IgD-negative memory B cell (primary cell): ENCODE measurements around the gene SORBS2. TPM values are rescaled to one million over a fixed set of nuclear protein-coding genes. Genes with fewer than 3 reads are reported as not detected.

Experiments used
- H3K27ac Mint-ChIP-seq, 3 donors: one replicate each; pipeline ENCODE4 v1.8.0; 2020 to 2022; ENCODE audit warnings: mild to moderate bottlenecking in 3 of 3, mixed read lengths in 3 of 3, moderate library complexity in 1 of 3
- H3K27me3 Mint-ChIP-seq: one replicate; pipeline ENCODE4 v1.8.0; 2021; ENCODE audit warnings: mixed read lengths
- H3K36me3 Mint-ChIP-seq: one replicate; pipeline ENCODE4 v1.8.0; 2020; ENCODE audit warnings: mild to moderate bottlenecking, mixed read lengths
- H3K4me1 Mint-ChIP-seq, 3 donors: one replicate each; pipeline ENCODE4 v1.8.0; 2020 to 2022; ENCODE audit warnings: mixed read lengths in 3 of 3, mild to moderate bottlenecking in 1 of 3
- H3K4me3 Mint-ChIP-seq, 4 donors: one replicate each; pipeline ENCODE4 v1.8.0; 2020 to 2022; ENCODE audit warnings: mild to moderate bottlenecking in 4 of 4, mixed read lengths in 4 of 4, moderate library complexity in 3 of 4
- H3K9me3 Mint-ChIP-seq, 3 donors: one replicate each; pipeline ENCODE4 v1.8.0; 2020 to 2021; ENCODE audit warnings: mixed read lengths in 3 of 3, mild to moderate bottlenecking in 1 of 3
- polyA plus RNA-seq: library from polyadenylated mRNA; unstranded; fragments of 300-500 nt; fragmentation: Illumina TruSeq; gene quantifications from one replicate; pipeline ENCODE4 v1.2.3, GENCODE V29; 2021

SORBS2 gene
- polyA plus RNA-seq, 1 donor from 2014 or later, result not detected

DNA sequence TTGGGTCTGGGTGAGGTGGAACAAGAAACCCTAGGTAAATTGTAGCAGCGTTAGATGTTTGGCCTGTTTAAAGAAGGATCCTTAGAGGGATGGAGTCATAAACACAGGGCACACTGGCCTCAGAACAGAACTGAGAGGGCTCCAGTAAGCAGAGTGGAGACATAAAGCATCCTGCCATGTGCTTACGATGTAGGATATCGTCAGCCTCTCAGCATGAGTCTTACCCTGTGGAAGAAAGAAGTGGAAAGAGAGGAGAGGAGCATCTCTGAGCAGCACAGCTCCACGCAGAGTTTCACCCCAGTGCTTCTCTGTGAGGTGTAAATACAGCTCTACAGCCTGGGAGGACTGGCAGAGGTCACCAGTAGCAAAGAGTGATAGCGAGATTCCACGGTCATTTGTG is 27.8 kb upstream of the SORBS2 start:
- Mint-ChIP-seq H3K9me3 (peaks cover 0 to 6% (median 0%) of the 10 kb centered on the region in 3 donors), H3K4me1 (no peaks in the 10 kb centered on the region), H3K27ac (no peak overlapping the region), H3K4me3 (no peak overlapping the region), H3K36me3 (peaks cover 2% of the 10 kb centered on the region), H3K27me3 (no peaks in the 10 kb centered on the region)

DNA sequence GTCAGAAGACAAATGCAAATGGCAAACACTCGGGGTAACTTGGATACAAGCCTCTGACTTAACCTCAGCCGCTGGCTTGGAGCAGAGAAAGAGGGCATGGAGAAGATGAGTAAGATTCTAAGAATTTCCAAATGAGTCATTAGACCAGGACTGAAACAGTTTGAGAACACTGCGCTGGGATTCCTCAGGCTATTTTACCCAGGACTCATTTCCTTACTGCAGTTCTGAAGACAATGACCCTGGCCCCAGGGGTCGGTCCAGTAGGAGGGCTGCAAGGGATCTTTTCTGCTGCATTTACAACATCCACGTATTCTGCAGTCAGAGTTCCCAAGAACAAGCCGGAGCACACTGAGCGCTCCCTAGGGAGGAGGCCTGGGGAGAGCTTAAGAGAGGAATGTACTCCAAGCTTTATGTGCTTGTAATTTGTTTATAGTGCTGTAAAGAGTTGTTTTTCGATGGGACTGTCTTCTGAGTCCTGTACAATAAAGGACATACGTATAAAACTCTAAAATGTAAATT is 27.3 kb upstream of the SORBS2 start:
- no peaks in the 10 kb centered on the region for H3K4me1 Mint-ChIP-seq
- peaks cover under 1% of the 10 kb centered on the region for H3K27me3 Mint-ChIP-seq
- H3K4me3 Mint-ChIP-seq, result no peak overlapping the region
- no peak overlapping the region for H3K27ac Mint-ChIP-seq
- H3K9me3 Mint-ChIP-seq, result peaks cover 0 to 2% (median 0%) of the 10 kb centered on the region in 3 donors
- peaks cover 2% of the 10 kb centered on the region for H3K36me3 Mint-ChIP-seq

DNA sequence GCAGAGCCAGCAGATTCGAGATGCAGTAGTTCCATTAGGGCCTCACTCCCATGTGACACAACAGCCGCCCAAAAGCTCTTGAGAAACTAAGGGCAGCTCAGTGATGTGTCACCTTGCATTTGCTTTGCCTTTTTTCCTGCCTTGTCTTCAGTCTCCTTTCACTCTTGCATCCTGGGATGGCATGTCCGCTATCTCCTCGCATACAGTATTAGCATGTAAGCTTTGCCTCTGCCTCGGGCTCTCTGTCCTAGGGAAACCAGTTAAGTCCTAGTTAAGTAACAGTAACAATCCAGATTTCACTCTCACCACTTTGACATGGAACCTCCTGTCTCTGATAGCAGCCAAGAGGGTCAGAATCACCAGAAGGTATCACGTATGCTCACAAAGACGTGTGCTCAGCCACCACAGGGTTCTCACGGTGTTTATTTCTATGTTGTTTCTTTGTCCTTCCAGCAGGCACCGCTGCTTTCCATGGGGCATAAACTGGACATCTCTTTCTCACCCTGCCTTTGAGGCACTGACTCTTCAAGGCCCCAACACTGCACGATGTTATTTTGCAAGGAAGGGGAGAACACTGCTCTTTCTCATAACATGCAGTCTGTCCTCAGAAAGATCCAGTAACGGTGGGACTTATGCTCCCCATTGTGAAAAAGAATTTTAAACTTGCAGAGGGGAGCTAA is 26.7 kb upstream of the SORBS2 start:
- peaks cover 3% of the 10 kb centered on the region for H3K27me3 Mint-ChIP-seq
- H3K36me3 Mint-ChIP-seq, result peaks cover 2% of the 10 kb centered on the region
- no peak overlapping the region for H3K27ac Mint-ChIP-seq
- H3K4me3 Mint-ChIP-seq, result no peak overlapping the region
- no peaks in the 10 kb centered on the region for H3K9me3 Mint-ChIP-seq
- no peaks in the 10 kb centered on the region for H3K4me1 Mint-ChIP-seq

DNA sequence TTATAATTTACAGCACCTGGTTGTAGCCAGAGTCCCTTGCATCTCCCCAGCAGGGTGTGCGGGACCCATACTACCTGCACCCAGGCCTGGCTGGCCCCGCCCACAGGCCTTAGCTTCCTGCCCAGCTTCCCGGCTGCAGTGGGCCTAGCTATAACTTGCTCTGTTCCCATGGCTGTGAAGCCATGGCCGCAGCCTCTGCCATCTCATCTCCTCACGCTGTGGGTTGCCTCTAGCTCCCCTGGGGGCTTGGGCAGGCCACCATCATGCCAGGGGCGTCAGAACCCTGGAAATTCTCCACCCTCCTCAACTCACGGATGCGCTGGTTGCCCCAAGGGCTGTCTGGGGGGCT is 26.1 kb upstream of the SORBS2 start:
- Mint-ChIP-seq H3K4me3 (no peak overlapping the region), H3K4me1 (no peaks in the 10 kb centered on the region), H3K36me3 (peaks cover 2% of the 10 kb centered on the region), H3K27me3 (peaks cover 5% of the 10 kb centered on the region), H3K9me3 (no peaks in the 10 kb centered on the region), H3K27ac (no peak overlapping the region)

DNA sequence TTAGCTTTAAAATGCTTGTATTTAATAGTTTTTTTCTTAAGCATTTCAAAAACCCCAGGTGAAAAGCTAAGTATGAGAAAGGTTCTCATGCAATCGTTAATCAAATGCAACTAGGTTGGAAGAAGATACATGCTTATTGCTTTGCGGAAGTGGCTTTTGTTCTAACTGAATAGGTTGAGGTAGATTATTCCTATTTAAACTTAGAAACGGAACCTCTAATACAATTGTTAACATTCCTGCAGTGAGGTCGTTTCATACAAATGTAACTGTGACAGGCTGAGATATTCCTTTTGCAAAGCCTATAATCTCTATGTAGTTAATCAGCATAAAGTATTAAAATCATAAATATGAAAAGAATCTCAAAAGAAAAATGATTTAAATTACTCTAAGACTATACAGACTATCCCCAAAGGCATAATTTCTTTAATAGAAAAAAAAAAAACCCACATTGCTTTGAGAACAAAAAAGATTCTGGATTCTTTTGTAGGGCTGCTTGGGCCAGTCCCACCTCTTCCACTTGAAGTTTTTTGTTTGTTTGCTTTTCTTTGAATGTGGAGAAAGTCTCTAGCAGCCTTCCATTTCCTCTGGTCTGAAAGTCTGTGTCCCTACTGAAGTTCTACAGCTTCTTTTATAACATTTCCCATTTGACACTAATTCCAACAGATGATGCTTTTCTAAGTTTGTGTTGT is 25.6 kb upstream of the SORBS2 start:
- H3K4me3 Mint-ChIP-seq, result no peak overlapping the region
- H3K9me3 Mint-ChIP-seq, result no peaks in the 10 kb centered on the region
- peaks cover 2% of the 10 kb centered on the region for H3K36me3 Mint-ChIP-seq
- H3K27me3 Mint-ChIP-seq, result peaks cover 10% of the 10 kb centered on the region
- no peak overlapping the region for H3K27ac Mint-ChIP-seq
- H3K4me1 Mint-ChIP-seq, result no peaks in the 10 kb centered on the region

DNA sequence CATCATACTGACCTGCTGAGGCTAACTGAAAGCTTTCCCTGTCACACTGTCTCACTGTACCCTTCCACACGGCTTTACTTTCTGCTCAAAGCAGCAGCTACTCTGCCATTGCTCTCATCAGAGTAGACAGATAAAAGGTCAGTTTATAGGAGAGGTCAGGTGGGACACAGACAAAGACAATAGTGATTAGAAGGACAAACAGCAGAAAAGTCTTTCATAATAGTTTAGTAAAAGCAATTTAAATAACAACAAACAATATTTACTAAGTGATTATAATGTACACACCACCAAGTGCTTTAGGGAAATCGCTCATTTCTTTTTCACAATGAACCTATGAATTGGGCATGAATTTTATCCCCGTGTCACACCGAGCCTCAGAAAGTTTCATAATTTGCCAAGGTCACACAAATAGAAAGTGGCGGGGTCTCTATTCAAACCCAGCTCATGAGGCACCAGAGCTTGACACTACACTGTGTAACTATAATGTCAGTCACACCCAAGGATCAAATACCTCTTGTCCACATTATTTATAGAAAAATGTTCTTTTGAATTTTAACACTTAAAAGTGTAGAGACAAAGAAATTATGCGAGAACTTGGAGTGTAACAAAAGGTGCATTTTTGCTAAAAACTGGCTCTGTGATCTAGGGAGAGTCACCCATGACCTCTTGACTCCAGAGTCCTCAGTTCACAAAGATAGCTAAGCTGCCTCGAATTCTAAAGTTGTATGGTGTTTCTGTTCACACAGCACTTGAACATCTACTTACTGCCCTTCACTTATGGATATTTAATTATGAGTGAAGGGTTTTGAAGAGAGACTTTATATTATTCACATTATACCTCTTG is 24.5 kb upstream of the SORBS2 start:
- Mint-ChIP-seq H3K9me3 (no peaks in the 10 kb centered on the region), H3K4me1 (no peaks in the 10 kb centered on the region), H3K27ac (no peak overlapping the region), H3K27me3 (peaks cover 10% of the 10 kb centered on the region), H3K4me3 (no peak overlapping the region), H3K36me3 (no peaks in the 10 kb centered on the region)

DNA sequence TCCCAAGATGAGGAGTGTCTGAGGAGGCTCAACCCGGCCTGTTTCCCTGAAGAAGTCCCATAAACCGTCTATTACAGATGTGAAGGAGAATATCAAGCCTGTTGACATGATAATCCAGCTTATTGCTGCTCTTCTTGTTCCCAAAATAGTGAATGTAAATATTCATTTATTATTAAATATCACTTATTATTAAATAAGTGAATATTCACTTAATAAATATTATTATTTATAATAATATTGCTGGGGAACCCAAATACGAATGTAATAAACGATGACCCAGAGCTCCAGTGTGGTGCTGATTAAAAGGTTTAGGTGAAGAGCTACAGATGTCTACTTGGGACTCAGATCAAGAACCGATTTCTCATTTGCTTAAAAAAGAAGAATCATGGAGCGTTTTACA is 23.8 kb upstream of the SORBS2 start:
- no peaks in the 10 kb centered on the region for H3K9me3 Mint-ChIP-seq

DNA sequence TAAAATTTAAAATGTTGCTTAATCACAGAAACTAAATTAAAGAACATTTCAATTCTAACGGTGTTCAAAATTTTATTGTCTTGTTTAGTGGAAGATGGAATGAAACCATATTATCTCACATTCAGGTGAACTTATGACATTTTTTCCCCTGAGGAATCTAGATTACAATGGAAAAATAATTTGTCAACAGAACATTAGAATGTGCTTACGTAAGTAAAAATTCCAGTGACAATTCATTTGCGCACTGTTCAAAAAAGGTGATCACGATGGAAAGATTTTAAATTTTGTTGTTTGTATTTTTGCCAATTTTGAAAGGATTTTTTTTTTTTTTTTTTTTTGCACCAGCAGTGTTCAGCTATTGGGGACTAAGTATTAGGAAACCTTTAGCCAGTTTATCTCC is 23.3 kb upstream of the SORBS2 start:
- H3K27ac Mint-ChIP-seq, result no peak overlapping the region

More for the DNA sequence above, 23.8 kb upstream of the SORBS2 start:
- no peaks in the 10 kb centered on the region for H3K36me3 Mint-ChIP-seq
- no peaks in the 10 kb centered on the region for H3K4me1 Mint-ChIP-seq
- H3K4me3 Mint-ChIP-seq, result no peak overlapping the region
- peaks cover 14% of the 10 kb centered on the region for H3K27me3 Mint-ChIP-seq
- H3K27ac Mint-ChIP-seq, result no peak overlapping the region

DNA sequence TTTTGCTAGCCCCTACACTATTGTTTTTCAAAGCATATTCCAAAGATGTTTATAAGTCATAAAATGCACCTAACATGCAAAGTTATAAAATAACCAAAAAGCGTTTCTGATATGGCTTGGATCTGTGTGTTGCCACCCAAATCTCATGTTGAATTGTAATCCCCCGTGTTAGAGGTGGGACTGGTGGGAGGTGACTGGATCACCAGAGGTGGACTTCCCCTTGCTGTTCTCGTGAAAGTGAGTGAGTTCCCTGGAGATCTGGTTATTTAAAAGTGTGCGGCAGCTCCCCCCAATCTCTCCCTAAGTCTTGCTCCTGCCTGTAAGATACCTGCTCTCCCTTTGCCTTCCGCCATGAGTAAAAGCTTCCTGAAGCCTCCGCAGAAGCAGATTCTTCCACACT is 22.8 kb upstream of the SORBS2 start:
- Mint-ChIP-seq H3K27me3 (peaks cover 18% of the 10 kb centered on the region), H3K4me1 (no peaks in the 10 kb centered on the region), H3K36me3 (no peaks in the 10 kb centered on the region), H3K9me3 (no peaks in the 10 kb centered on the region), H3K4me3 (no peak overlapping the region), H3K27ac (no peak overlapping the region)

More for the DNA sequence above, 23.3 kb upstream of the SORBS2 start:
- Mint-ChIP-seq H3K4me1 (no peaks in the 10 kb centered on the region), H3K36me3 (no peaks in the 10 kb centered on the region), H3K9me3 (no peaks in the 10 kb centered on the region), H3K27me3 (peaks cover 18% of the 10 kb centered on the region), H3K4me3 (no peak overlapping the region)

DNA sequence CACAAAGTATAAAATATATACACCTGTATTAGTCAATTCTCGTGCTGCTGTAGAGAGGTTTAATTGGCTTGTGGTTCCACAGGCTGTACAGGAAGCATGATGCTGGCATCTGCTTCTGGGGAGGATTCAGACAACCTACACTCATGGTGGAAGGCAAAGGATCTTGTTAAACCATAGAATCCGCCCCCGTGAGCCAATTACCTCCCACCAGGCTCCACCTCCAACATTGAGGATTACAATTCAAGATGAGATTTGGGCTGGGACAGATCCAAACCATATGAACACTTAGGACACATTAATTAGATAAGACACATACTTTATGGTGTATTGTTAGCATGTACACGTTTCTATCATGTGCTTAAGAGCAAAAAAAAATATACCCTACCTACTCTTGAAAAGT is 22.1 kb upstream of the SORBS2 start:
- Mint-ChIP-seq H3K27me3 (peaks cover 18% of the 10 kb centered on the region), H3K27ac (no peak overlapping the region), H3K4me3 (no peak overlapping the region), H3K9me3 (no peaks in the 10 kb centered on the region), H3K4me1 (no peaks in the 10 kb centered on the region), H3K36me3 (no peaks in the 10 kb centered on the region)

DNA sequence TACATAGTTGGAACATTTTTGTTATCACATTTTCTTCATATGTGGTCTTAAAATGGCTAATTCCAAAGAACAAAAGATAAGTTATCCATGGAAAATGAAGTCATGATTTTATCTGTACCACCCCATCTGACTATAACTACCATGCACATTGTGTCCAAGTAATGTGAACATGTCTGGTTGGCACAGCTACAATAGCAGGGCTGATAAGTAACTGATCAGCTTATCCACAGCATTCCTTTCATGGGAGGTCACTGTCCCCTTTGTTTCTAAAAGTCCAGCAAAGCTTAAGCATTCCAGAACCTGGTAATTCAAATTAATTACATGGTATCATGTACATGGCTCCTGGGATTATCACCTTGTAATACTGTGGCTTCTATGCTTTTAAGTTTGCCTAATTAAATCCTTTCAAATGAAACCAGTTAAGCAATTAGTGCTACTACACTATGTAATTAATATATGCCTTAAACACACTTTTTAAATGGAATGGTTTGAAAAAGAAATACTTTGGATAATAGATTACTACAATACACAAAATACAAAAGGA is 21.1 kb upstream of the SORBS2 start:
- H3K4me3 Mint-ChIP-seq, result no peak overlapping the region
- H3K27me3 Mint-ChIP-seq, result peaks cover 18% of the 10 kb centered on the region
- H3K4me1 Mint-ChIP-seq, result no peaks in the 10 kb centered on the region
- no peaks in the 10 kb centered on the region for H3K36me3 Mint-ChIP-seq
- H3K27ac Mint-ChIP-seq, result no peak overlapping the region
- no peaks in the 10 kb centered on the region for H3K9me3 Mint-ChIP-seq

DNA sequence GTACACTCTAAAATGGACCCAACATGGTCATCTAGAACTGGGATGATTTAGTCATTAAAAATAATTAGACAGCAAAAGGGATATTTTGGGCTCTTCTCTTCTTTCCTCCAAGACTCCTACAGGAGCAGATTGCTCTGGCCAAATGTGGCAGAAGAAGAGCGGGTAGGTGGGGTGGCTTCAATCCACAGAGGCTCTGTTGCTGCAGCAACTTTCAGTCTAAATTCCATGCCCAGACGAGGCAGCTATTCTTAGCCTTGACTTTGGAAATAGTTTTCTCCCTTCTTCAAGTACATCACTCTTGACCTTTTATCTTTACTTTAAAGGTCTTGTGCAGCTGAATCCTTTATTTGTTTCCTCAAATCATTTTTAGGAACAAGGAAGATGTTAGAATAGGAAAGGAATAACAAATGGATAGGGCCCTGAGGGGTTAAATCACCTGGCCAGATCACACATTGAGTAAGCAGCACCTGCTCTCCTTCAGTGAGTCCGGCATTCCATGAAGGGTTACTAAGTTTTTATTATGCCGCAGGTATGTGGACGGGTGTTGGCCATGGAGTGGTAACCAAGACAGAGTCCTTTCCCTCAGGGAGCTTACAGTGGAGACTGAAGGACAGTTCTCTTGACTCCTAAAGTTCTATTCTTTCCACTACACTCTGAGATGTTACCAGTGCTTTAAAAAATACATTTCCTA is 19.3 kb upstream of the SORBS2 start:
- Mint-ChIP-seq H3K4me1 (no peaks in the 10 kb centered on the region), H3K4me3 (no peak overlapping the region), H3K36me3 (no peaks in the 10 kb centered on the region), H3K27me3 (peaks cover 18% of the 10 kb centered on the region), H3K9me3 (no peaks in the 10 kb centered on the region), H3K27ac (peak overlapping the region in 1 of 3 donors; percentile 69)

DNA sequence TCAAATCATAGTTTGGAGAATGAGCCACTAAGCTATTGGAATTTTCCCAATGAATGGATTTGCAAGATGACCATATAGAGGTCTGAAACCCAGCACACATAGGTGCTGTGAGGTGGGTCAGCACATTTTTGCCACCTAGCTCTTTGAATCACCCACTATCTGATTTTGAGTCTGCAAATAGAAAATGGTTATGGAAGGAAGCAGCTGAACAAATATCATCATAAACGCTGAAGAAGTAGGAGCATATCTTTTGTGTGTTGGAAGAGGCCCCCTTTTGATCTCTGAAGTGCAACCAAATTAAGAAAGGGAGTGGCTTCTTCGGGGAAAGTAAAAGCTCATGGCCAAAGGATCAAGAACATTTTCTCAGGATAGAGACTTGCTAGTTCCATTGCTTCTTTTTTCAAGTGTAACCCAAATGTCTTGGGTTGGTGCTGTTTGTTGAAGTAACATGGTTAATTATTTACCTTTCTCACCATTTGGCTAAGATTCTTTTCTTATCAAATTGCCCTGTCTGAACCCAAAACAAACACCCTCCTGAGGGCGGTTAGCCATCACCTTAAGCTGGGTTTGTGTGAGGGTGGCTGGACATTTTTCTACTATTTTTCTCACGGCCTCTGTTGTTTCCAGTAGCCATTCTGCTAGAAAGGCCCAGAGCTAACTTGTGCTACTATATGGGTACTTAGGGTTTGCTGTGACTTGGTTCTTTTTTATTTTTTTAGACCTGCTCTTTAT is 18.4 kb upstream of the SORBS2 start:
- H3K4me3 Mint-ChIP-seq, result no peak overlapping the region
- no peaks in the 10 kb centered on the region for H3K36me3 Mint-ChIP-seq

DNA sequence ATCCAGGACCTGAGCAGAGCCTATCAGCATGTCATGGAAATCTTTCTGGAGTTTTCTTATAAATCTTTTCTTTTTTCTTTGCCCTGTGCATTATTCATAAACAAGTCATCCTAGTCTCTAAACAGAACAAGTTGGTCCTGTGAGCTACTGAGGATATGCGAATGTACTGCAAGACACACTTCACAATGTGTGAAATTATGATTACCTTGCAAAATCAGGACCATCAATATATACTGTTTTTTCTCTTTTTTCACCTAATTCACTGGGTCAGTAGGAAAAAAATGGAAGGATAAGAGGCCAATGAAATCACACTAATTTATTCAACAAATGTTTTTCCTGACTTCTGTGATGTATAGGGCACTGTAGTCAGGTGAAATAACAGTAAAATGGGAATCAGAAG is 14.4 kb upstream of the SORBS2 start:
- H3K9me3 Mint-ChIP-seq, result peaks cover 0 to 3% (median 0%) of the 10 kb centered on the region in 3 donors
- no peak overlapping the region for H3K27ac Mint-ChIP-seq
- peaks cover 13% of the 10 kb centered on the region for H3K27me3 Mint-ChIP-seq
- H3K4me3 Mint-ChIP-seq, result no peak overlapping the region
- H3K36me3 Mint-ChIP-seq, result no peaks in the 10 kb centered on the region
- H3K4me1 Mint-ChIP-seq, result no peaks in the 10 kb centered on the region

More for the DNA sequence above, 18.4 kb upstream of the SORBS2 start:
- no peaks in the 10 kb centered on the region for H3K4me1 Mint-ChIP-seq
- H3K27me3 Mint-ChIP-seq, result peaks cover 18% of the 10 kb centered on the region
- peak overlapping the region in 1 of 3 donors; percentile 69 for H3K27ac Mint-ChIP-seq
- no peaks in the 10 kb centered on the region for H3K9me3 Mint-ChIP-seq
